HEK293 (cell line): ENCODE results near the gene OCRL.
A peak's percentile ranks its signal among the peaks of the same experiment; 100 is the strongest.

ENCODE experiments used
- CTCF ChIA-PET: fragments of 350-600 bp; formaldehyde crosslinking; extraction: SDS; loops from one replicate; lab custom pipeline; 2021; ENCODE audit warnings: antibody characterized with exemption; lab: Yijun Ruan, JAX
- POLR2A ChIA-PET: fragments of 300-600 bp; formaldehyde crosslinking; extraction: SDS; loops from one replicate; lab custom pipeline; 2020; ENCODE audit warnings: antibody characterized with exemption, inconsistent platforms; lab: Yijun Ruan, JAX
- H3K27ac ChIP-seq: fragments of 200-500 bp; sonication (Bioruptor generic); 2 replicates; pipeline ENCODE4 v1.5.1; 2014; ENCODE audit warnings: low read depth, low read length, control low read depth, inconsistent platforms; ENCODE audit errors: extremely low read depth
- H3K36me3 ChIP-seq, 2 experiments: fragments of 200-500 bp in 1 of 2; sonication (Bioruptor generic) in 1 of 2; 1 replicate in 1 of 2; 2 replicates in 1 of 2; pipeline ENCODE4 v1.5.1; 2014 to 2017; ENCODE audit warnings: inconsistent platforms in 2 of 2, low read length in 2 of 2; ENCODE audit not compliant: control insufficient read depth in 2 of 2, insufficient read depth in 1 of 2
- H3K4me1 ChIP-seq: fragments of 200-500 bp; sonication (Bioruptor generic); 2 replicates; pipeline ENCODE4 v1.5.1; 2014; ENCODE audit warnings: mild to moderate bottlenecking, low read length, inconsistent platforms; ENCODE audit not compliant: control insufficient read depth, insufficient read depth
- H3K4me3 ChIP-seq: 2 replicates; pipeline ENCODE4 v1.5.1; 2011; ENCODE audit warnings: low read depth, mild to moderate bottlenecking, control low read depth, low read length, moderate library complexity
- H3K9me3 ChIP-seq: fragments of 200-500 bp; sonication (Bioruptor generic); 2 replicates; pipeline ENCODE4 v1.5.1; 2014; ENCODE audit warnings: low read depth, low read length, inconsistent platforms; ENCODE audit not compliant: control insufficient read depth, insufficient read depth
- GLI2 ChIP-seq: fragments of 450-650 bp; formaldehyde crosslinking; IDR thresholded peaks from 2 replicates; pipeline ENCODE4; 2017; ENCODE audit warnings: missing biosample characterization, missing genetic modification characterization, low read depth, borderline replicate concordance
- KLF7 ChIP-seq: fragments of 450-650 bp; formaldehyde crosslinking; IDR thresholded peaks from 2 replicates; pipeline ENCODE4 v1.5.1; 2016; ENCODE audit warnings: missing biosample characterization, missing genetic modification characterization, borderline replicate concordance
- SCRT1 ChIP-seq: fragments of 450-650 bp; formaldehyde crosslinking; IDR thresholded peaks from 2 replicates; pipeline ENCODE4 v1.5.1; 2016; ENCODE audit warnings: missing biosample characterization, missing genetic modification characterization, borderline replicate concordance
- SCRT2 ChIP-seq: fragments of 450-650 bp; formaldehyde crosslinking; IDR thresholded peaks from 2 replicates; pipeline ENCODE4 v1.5.1; 2016; ENCODE audit warnings: missing biosample characterization, missing genetic modification characterization
- ZIC2 ChIP-seq: fragments of 450-650 bp; formaldehyde crosslinking; IDR thresholded peaks from 2 replicates; pipeline ENCODE4 v1.5.1; 2016; ENCODE audit warnings: missing biosample characterization, missing genetic modification characterization
- ZNF19 ChIP-seq: fragments of 450-650 bp; formaldehyde crosslinking; IDR thresholded peaks from 2 replicates; pipeline ENCODE4; 2016; ENCODE audit warnings: missing biosample characterization, missing genetic modification characterization, low read depth
- ZNF221 ChIP-seq: fragments of 450-650 bp; formaldehyde crosslinking; IDR thresholded peaks from 2 replicates; pipeline ENCODE4 v1.5.1; 2017; ENCODE audit warnings: missing biosample characterization, missing genetic modification characterization, borderline replicate concordance
- ZNF302 ChIP-seq: fragments of 450-650 bp; formaldehyde crosslinking; IDR thresholded peaks from 2 replicates; pipeline ENCODE4 v1.5.1; 2016; ENCODE audit warnings: missing biosample characterization, missing genetic modification characterization, low read depth
- ZNF335 ChIP-seq: fragments of 450-650 bp; formaldehyde crosslinking; conservative IDR thresholded peaks from 2 replicates; pipeline ENCODE4 v1.5.1; 2016; ENCODE audit warnings: missing biosample characterization, missing genetic modification characterization
- ZNF416 ChIP-seq: fragments of 450-650 bp; formaldehyde crosslinking; IDR thresholded peaks from 2 replicates; pipeline ENCODE4 v1.5.1; 2016; ENCODE audit warnings: missing biosample characterization, missing genetic modification characterization
- ZNF560 ChIP-seq: fragments of 450-650 bp; formaldehyde crosslinking; IDR thresholded peaks from 2 replicates; pipeline ENCODE4 v1.5.1; 2017; ENCODE audit warnings: missing biosample characterization, missing genetic modification characterization, borderline replicate concordance
- ZNF768 ChIP-seq: fragments of 450-650 bp; formaldehyde crosslinking; IDR thresholded peaks from 2 replicates; pipeline ENCODE4 v1.5.1; 2018; ENCODE audit warnings: missing biosample characterization, mild to moderate bottlenecking, missing genetic modification characterization
- TF ChIP-seq, protein P1 (sequence below): fragments of 450-650 bp; formaldehyde crosslinking; IDR thresholded peaks from 2 replicates; pipeline ENCODE4 v1.5.1; 2016; ENCODE audit warnings: missing biosample characterization, missing genetic modification characterization
- TF ChIP-seq, protein P2 (sequence below): fragments of 450-650 bp; formaldehyde crosslinking; IDR thresholded peaks from 2 replicates; pipeline ENCODE4 v1.5.1; 2016; ENCODE audit warnings: missing biosample characterization, missing genetic modification characterization, borderline replicate concordance
- TF ChIP-seq, protein P3 (sequence below): fragments of 450-650 bp; formaldehyde crosslinking; IDR thresholded peaks from 2 replicates; pipeline ENCODE4 v1.5.1; 2016; ENCODE audit warnings: missing biosample characterization, missing genetic modification characterization

OCRL gene

DNA sequence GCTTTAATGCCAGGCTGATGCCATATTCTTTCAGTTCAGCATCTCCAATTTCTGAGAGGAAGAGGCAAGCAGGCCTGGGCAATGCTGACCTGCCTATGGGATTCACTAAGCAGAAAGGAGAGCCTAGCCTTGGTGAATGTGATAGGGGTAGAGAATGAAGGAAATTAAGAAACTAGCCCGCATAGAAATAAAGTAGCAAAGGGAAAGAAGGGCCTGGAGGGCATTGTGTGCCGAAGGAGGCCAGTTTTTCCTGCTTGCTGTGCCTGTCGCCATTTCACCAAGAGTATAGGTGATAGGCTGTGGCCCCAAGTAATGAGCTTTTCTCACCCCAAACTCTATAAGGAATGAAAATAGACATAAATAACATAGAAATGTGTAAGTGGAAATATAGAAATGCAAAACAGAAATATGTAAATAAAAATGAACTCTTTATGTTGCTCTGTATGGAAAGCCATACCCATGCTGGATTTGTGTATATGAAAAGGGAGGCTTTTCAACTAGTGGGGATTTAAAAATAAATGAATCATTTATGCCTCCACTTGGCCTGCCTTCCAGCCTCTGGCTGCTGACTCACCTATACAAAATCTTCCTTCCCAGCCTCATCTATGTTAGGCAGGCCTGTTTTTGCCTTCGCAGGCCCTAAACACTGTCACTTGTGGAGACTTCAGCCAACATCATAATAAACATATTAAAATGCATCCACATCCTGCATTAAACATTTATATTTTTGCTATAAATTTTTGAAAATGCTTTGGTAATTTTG is 5.1 kb upstream of the OCRL start (continued):
- TF ChIP-seq ZNF221 (tag by site-specific recombination), result no peak
- no peak for TF ChIP-seq ZNF416 (tag by site-specific recombination)
- TF ChIP-seq GLI2 (tag by site-specific recombination), result no peak

DNA sequence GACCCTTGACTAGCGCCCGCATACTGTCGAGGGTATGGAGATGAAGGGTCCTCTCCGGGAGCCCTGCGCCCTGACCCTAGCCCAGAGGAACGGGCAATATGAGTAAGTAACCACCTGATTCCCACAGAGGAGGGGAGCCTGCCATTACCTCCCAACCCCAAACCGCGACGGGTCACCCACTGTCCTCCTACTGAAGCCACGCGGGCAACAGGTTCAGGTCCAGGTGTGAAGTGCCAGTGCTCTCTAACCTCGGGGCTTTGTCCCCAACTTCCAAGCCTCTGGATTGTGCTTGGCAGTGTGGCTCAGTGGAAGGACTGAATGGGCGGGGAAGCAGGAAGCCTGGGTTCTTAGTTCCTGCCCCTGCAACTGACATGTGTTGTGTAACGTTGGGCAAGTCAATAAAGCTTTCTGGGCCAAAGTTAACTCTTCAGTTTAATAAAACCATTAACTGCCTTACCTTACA is 694 bp downstream of the OCRL start:
- Histone ChIP-seq H3K36me3 (peaks cover 0 to 11% of the 10 kb centered on the region in 2 experiments; a peak in 2 of 3 replicates), H3K27ac (no peak overlapping the region; the same call in 1 of the 2 replicates), H3K4me1 (no peaks in the 10 kb centered on the region)
- POLR2A ChIA-PET, result no interaction called here
- TF ChIP-seq SCRT1 (tag by site-specific recombination) (peak; percentile 52; the same call in 1 of the 2 replicates), ZIC2 (no peak), SCRT2 (tag by site-specific recombination) (peak; percentile 79), ZNF19 (tag by site-specific recombination) (no peak), ZNF768 (no peak), ZNF302 (tag by site-specific recombination) (no peak), ZNF560 (tag by site-specific recombination) (no peak), KLF7 (tag by site-specific recombination) (no peak), ZNF335 (tag by site-specific recombination) (peak; percentile 42; the same call in 1 of the 2 replicates)
- TF ChIP-seq, protein P1, sequence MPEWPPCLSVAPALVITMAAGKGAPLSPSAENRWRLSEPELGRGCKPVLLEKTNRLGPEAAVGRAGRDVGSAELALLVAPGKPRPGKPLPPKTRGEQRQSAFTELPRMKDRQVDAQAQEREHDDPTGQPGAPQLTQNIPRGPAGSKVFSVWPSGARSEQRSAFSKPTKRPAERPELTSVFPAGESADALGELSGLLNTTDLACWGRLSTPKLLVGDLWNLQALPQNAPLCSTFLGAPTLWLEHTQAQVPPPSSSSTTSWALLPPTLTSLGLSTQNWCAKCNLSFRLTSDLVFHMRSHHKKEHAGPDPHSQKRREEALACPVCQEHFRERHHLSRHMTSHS (tag by site-specific recombination), result no peak
- TF ChIP-seq, protein P2, sequence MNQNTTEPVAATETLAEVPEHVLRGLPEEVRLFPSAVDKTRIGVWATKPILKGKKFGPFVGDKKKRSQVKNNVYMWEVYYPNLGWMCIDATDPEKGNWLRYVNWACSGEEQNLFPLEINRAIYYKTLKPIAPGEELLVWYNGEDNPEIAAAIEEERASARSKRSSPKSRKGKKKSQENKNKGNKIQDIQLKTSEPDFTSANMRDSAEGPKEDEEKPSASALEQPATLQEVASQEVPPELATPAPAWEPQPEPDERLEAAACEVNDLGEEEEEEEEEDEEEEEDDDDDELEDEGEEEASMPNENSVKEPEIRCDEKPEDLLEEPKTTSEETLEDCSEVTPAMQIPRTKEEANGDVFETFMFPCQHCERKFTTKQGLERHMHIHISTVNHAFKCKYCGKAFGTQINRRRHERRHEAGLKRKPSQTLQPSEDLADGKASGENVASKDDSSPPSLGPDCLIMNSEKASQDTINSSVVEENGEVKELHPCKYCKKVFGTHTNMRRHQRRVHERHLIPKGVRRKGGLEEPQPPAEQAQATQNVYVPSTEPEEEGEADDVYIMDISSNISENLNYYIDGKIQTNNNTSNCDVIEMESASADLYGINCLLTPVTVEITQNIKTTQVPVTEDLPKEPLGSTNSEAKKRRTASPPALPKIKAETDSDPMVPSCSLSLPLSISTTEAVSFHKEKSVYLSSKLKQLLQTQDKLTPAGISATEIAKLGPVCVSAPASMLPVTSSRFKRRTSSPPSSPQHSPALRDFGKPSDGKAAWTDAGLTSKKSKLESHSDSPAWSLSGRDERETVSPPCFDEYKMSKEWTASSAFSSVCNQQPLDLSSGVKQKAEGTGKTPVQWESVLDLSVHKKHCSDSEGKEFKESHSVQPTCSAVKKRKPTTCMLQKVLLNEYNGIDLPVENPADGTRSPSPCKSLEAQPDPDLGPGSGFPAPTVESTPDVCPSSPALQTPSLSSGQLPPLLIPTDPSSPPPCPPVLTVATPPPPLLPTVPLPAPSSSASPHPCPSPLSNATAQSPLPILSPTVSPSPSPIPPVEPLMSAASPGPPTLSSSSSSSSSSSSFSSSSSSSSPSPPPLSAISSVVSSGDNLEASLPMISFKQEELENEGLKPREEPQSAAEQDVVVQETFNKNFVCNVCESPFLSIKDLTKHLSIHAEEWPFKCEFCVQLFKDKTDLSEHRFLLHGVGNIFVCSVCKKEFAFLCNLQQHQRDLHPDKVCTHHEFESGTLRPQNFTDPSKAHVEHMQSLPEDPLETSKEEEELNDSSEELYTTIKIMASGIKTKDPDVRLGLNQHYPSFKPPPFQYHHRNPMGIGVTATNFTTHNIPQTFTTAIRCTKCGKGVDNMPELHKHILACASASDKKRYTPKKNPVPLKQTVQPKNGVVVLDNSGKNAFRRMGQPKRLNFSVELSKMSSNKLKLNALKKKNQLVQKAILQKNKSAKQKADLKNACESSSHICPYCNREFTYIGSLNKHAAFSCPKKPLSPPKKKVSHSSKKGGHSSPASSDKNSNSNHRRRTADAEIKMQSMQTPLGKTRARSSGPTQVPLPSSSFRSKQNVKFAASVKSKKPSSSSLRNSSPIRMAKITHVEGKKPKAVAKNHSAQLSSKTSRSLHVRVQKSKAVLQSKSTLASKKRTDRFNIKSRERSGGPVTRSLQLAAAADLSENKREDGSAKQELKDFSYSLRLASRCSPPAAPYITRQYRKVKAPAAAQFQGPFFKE (tag by site-specific recombination), result no peak
- TF ChIP-seq, protein P3, sequence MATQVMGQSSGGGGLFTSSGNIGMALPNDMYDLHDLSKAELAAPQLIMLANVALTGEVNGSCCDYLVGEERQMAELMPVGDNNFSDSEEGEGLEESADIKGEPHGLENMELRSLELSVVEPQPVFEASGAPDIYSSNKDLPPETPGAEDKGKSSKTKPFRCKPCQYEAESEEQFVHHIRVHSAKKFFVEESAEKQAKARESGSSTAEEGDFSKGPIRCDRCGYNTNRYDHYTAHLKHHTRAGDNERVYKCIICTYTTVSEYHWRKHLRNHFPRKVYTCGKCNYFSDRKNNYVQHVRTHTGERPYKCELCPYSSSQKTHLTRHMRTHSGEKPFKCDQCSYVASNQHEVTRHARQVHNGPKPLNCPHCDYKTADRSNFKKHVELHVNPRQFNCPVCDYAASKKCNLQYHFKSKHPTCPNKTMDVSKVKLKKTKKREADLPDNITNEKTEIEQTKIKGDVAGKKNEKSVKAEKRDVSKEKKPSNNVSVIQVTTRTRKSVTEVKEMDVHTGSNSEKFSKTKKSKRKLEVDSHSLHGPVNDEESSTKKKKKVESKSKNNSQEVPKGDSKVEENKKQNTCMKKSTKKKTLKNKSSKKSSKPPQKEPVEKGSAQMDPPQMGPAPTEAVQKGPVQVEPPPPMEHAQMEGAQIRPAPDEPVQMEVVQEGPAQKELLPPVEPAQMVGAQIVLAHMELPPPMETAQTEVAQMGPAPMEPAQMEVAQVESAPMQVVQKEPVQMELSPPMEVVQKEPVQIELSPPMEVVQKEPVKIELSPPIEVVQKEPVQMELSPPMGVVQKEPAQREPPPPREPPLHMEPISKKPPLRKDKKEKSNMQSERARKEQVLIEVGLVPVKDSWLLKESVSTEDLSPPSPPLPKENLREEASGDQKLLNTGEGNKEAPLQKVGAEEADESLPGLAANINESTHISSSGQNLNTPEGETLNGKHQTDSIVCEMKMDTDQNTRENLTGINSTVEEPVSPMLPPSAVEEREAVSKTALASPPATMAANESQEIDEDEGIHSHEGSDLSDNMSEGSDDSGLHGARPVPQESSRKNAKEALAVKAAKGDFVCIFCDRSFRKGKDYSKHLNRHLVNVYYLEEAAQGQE, result no peak
- TF ChIP-seq, all 188 proteins: peak for 3
- no peaks in the 10 kb centered on the region for H3K9me3 ChIP-seq
- CTCF ChIA-PET, result interaction anchor here (0.7 to 1.2 kb wide), 2 partner anchors 12 to 25 kb away, joined by 3 read pairs; no protein-coding TSS in a partner anchor
- peak overlapping the region; percentile 62 for H3K4me3 ChIP-seq
